ENCODE results near the gene MIDN.
A peak's percentile ranks its signal among the peaks of the same experiment; 100 is the strongest.

Gene MIDN

GRCh38 chr19:1232652-1233072 is 15.7 kb upstream of the MIDN start (continued):
- TF ChIP-seq, protein P1, sequence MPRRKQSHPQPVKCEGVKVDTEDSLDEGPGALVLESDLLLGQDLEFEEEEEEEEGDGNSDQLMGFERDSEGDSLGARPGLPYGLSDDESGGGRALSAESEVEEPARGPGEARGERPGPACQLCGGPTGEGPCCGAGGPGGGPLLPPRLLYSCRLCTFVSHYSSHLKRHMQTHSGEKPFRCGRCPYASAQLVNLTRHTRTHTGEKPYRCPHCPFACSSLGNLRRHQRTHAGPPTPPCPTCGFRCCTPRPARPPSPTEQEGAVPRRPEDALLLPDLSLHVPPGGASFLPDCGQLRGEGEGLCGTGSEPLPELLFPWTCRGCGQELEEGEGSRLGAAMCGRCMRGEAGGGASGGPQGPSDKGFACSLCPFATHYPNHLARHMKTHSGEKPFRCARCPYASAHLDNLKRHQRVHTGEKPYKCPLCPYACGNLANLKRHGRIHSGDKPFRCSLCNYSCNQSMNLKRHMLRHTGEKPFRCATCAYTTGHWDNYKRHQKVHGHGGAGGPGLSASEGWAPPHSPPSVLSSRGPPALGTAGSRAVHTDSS (tag by site-specific recombination; IDR thresholded peaks at IDR 0.05): no peak
- TF ChIP-seq SCRT2 (tag by site-specific recombination; IDR thresholded peaks at IDR 0.05) (no peak), ZNF133 (tag by site-specific recombination; IDR thresholded peaks at IDR 0.05) (no peak), ZNF16 (tag by site-specific recombination; IDR thresholded peaks at IDR 0.05; ENCODE audit: low read depth) (no peak), PRDM1 (tag by site-specific recombination; IDR thresholded peaks at IDR 0.05) (no peak), ZNF24 (tag by site-specific recombination; IDR thresholded peaks at IDR 0.05) (no peak), ZNF664 (tag by site-specific recombination; IDR thresholded peaks at IDR 0.05) (no peak), SP7 (tag by site-specific recombination; IDR thresholded peaks at IDR 0.05) (no peak), ZNF837 (tag by site-specific recombination; IDR thresholded peaks at IDR 0.05) (no peak), ZNF704 (tag by site-specific recombination; IDR thresholded peaks at IDR 0.05) (no peak), ZNF501 (tag by site-specific recombination; IDR thresholded peaks at IDR 0.05) (no peak), CTCF (tag by site-specific recombination; IDR thresholded peaks at IDR 0.05) (no peak), ZNF140 (tag by site-specific recombination; IDR thresholded peaks at IDR 0.05) (no peak), BCL6B (tag by site-specific recombination; IDR thresholded peaks at IDR 0.05) (no peak), ZNF121 (tag by site-specific recombination; IDR thresholded peaks at IDR 0.05) (no peak), GLI2 (tag by site-specific recombination; IDR thresholded peaks at IDR 0.05; ENCODE audit: borderline replicate concordance, low read depth) (no peak), GLIS1 (tag by site-specific recombination; IDR thresholded peaks at IDR 0.05) (no peak), ZNF239 (tag by site-specific recombination; IDR thresholded peaks at IDR 0.05) (no peak), ZNF274 (IDR thresholded peaks at IDR 0.05; ENCODE audit: low read length) (no peak), ZNF274 (tag by site-specific recombination; IDR thresholded peaks at IDR 0.05; ENCODE audit: borderline replicate concordance) (no peak), SP2 (tag by site-specific recombination; IDR thresholded peaks at IDR 0.05) (no peak), PRDM4 (tag by site-specific recombination; IDR thresholded peaks at IDR 0.05) (no peak), ZNF266 (tag by site-specific recombination; IDR thresholded peaks at IDR 0.05; ENCODE audit: low read depth) (no peak), ZNF248 (tag by site-specific recombination; IDR thresholded peaks at IDR 0.05) (no peak), ZNF768 (tag by site-specific recombination; IDR thresholded peaks at IDR 0.05) (peak; percentile 84; the same call in 1 of the 2 replicates), SETDB1 (IDR thresholded peaks at IDR 0.05; ENCODE audit: insufficient read length, low read length) (no peak), ZNF184 (tag by site-specific recombination; IDR thresholded peaks at IDR 0.05) (no peak)
- TF ChIP-seq, protein P2, sequence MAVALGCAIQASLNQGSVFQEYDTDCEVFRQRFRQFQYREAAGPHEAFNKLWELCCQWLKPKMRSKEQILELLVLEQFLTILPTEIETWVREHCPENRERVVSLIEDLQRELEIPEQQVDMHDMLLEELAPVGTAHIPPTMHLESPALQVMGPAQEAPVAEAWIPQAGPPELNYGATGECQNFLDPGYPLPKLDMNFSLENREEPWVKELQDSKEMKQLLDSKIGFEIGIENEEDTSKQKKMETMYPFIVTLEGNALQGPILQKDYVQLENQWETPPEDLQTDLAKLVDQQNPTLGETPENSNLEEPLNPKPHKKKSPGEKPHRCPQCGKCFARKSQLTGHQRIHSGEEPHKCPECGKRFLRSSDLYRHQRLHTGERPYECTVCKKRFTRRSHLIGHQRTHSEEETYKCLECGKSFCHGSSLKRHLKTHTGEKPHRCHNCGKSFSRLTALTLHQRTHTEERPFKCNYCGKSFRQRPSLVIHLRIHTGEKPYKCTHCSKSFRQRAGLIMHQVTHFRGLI (tag by site-specific recombination; IDR thresholded peaks at IDR 0.05): no peak
- TF ChIP-seq, protein P3, sequence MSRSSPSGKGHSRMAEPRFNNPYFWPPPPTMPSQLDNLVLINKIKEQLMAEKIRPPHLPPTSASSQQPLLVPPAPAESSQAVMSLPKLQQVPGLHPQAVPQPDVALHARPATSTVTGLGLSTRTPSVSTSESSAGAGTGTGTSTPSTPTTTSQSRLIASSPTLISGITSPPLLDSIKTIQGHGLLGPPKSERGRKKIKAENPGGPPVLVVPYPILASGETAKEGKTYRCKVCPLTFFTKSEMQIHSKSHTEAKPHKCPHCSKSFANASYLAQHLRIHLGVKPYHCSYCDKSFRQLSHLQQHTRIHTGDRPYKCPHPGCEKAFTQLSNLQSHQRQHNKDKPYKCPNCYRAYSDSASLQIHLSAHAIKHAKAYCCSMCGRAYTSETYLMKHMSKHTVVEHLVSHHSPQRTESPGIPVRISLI (tag by site-specific recombination; IDR thresholded peaks at IDR 0.05): no peak
- TF ChIP-seq, protein P4, sequence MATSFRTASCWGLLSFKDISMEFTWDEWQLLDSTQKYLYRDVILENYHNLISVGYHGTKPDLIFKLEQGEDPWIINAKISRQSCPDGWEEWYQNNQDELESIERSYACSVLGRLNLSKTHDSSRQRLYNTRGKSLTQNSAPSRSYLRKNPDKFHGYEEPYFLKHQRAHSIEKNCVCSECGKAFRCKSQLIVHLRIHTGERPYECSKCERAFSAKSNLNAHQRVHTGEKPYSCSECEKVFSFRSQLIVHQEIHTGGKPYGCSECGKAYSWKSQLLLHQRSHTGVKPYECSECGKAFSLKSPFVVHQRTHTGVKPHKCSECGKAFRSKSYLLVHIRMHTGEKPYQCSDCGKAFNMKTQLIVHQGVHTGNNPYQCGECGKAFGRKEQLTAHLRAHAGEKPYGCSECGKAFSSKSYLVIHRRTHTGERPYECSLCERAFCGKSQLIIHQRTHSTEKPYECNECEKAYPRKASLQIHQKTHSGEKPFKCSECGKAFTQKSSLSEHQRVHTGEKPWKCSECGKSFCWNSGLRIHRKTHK (tag by site-specific recombination; IDR thresholded peaks at IDR 0.05): no peak
